ENCODE measurements around the gene FGF2.

- TF ChIP-seq CTCF (IDR thresholded peaks at IDR 0.05), result no peak
- no peak for TF ChIP-seq EZH2 (IDR thresholded peaks at IDR 0.05; ENCODE audit: borderline replicate concordance, insufficient read depth, low read depth, low read length, poor library complexity, severe bottlenecking)
Measured at GRCh38 chr4:122889726-122890125, 63.1 kb downstream of the FGF2 start.
